Measurements from ENCODE around the gene FGF18.

The FGF18 gene

GRCh38 chr5:171424726-171425125 lies 5.3 kb downstream of the FGF18 start:
- DNase-seq: no peak

DNA sequence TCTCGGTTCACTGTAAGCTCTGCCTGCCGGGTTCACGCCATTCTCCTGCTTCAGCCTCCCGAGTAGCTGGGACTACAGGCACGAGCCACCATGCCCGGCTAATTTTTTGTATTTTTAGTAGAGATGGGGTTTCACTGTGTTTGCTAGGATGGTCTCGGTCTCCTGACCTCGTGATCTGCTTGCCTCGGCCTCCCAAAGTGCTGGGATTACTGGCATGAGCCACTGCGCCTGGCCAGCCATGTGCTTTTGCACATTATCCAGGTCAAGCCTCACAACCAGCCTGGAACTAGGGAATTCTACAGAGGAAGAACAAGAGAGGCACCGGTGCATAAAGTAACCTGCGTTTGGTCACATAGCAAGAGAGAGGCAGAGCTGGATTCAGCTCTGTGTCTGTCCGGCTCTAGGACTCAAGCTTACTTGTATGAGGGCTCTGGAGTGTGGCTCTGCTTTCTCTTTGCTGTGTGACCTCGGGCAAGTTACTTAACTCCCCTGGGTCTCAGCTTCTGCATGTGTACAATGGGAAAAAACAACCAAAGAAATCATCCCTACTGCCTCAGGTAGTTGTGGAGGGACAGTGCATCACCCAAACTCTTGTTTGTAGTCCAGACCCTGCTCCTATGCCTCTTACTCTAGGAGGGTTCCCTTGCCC lies 6.3 kb downstream of the FGF18 start:
- DNase-seq: no peak

DNA sequence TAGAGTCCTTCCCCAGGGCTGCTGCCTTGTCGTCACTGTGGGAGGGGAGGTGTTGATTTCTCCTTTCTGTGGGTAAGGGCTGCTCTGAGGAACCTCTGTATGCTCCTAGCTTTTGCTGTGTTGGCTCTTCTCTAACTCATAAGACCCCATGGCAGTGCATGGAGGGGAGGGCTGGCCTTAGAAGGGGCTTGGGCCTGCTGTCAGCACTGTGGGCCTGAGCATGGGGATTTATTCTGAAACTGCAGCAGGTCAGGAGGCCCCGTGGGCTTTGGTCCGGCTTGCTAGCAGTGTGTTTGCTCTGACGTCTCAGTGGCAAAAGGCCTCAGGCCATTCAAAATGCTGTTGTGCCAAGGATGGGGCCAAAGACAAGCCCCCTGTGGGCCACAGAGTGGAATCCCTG lies 6.8 kb downstream of the FGF18 start:
- no peak for DNase-seq

DNA sequence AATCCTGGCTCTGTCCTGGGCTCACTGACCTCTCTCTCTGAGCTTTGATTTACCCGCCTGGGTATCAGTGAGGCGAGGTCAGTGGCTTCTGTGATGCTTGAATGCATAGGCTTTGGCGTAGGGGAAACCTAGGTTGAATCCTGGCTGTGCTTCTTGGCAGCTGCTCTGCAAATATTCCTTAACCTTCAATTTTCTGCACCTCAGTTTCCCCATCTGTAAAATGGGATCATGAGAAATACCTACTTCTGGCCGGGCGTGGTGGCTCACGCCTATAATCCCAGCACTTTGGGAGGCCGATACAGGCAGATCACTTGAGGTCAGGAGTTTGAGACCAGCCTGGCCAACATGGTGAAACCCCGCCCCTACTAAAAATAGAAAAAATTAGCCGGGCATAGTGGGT lies 7.2 kb downstream of the FGF18 start:
- no peak for DNase-seq

- DNase-seq: no peak
These were observed 8.1 kb downstream of the FGF18 start for GRCh38 chr5:171427318-171428167.

DNA sequence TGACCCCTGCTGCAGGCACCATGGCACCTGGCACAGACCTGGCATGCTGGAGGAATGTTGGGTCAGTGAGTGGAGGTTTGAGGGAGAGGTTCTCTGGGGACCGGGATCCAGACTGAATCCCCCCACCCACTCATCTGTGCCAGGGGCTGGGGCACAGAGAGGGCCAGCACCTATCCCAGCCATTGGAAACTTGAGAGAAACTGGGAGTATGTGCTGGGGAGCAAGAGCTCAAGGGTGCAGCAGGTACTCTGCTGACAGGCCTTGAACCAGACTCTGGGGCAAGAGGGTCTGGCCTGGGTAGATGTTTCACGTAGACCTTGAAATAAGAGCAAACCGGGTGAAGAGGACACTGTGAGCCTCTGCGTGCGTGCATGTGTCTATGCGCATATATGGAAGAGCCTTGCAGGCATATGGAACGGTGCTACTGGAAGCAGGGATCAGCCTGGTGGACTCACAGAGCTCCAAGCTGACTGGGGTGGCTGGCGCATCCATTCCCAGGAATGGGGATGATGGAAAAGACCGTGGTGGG lies 8.8 kb downstream of the FGF18 start:
- no peak for DNase-seq

- no peak for DNase-seq
These were observed 9.5 kb downstream of the FGF18 start for GRCh38 chr5:171428809-171429542.

- DNase-seq: no peak
These were observed 10.1 kb downstream of the FGF18 start for GRCh38 chr5:171429543-171429910.

GRCh38 chr5:171431251-171431777 lies 11.9 kb downstream of the FGF18 start:
- no peak for DNase-seq

- DNase-seq: no peak
These were observed 12.6 kb downstream of the FGF18 start for GRCh38 chr5:171432076-171432475.

DNA sequence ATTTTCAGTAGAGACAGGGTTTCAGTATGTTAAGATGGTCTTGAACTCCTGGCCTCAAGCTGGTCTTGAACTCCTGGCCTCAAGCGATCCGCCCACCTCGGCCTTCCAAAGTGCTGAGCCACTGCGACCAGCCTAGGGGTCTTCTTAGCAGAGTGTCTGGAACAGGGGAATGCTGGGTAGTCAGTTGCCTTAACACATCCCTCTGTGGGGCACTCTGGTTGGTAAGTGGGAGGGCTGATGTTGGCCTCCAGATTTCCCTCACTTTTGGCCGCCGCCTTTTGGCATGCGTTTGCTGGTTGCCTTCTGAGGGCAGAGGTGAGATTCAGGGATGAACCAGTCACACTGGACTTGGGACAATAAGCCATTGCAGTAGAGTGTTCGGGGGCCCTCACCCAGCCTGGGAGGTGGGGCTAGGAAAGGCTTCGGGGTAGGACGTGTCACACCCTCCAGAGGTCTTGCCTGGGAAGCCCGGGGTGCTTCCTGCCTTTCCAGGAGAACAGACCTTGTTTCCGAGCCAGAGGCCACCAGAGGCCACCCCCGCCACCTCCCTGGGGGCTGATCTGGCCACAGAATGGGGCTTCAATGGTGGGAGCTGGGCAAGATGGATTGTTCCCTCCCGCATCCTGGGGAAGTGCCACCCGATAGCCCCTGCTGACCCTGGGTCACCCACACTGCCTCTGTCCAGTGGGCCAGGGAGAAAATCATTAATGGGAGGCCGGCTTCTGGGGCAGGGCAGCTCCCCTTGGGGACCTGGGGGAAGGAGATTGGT lies 13.3 kb downstream of the FGF18 start:
- no peak for DNase-seq

DNA sequence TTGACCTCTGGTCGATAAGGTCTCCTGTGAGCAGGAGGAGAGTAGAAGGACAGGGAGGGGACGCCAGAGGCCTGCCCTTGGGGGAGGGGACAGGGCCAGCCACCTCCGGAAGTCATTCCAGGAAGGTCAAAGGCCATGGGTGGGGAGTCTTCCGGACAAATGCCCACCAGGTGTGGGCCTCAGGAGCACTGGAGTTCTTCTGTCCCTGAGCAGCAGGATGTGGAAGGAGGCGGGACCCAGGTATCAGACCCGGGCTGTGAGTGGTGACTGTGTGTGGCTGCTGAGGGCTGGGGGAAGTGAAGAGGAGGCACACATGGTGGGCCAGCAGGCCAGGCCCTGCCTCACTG lies 13.9 kb downstream of the FGF18 start:
- DNase-seq: no peak

GRCh38 chr5:171433982-171434676 lies 14.7 kb downstream of the FGF18 start:
- no peak for DNase-seq

GRCh38 chr5:171434874-171435273 lies 15.4 kb downstream of the FGF18 start:
- DNase-seq: no peak

DNA sequence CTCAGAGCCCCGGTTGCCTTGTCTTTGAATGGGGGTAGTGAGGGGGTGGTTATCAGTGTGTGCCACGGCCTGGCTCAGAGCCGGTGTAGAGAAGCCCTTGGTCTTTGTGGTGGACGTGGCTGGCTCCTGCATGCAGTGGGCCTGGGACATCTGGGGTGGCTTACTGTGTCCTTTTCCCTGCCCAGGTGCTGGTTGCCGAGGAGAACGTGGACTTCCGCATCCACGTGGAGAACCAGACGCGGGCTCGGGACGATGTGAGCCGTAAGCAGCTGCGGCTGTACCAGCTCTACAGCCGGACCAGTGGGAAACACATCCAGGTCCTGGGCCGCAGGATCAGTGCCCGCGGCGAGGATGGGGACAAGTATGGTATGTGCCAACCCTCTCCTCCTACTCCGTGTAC lies 16.5 kb downstream of the FGF18 start:
- DNase-seq: no peak

- no peak for DNase-seq
These were observed 17.4 kb downstream of the FGF18 start for GRCh38 chr5:171436804-171437285.

- DNase-seq: peak; percentile 47
These were observed 17.9 kb downstream of the FGF18 start for GRCh38 chr5:171437286-171437821.

- no peak for DNase-seq
These were observed 19.3 kb downstream of the FGF18 start for GRCh38 chr5:171438738-171439137.

DNA sequence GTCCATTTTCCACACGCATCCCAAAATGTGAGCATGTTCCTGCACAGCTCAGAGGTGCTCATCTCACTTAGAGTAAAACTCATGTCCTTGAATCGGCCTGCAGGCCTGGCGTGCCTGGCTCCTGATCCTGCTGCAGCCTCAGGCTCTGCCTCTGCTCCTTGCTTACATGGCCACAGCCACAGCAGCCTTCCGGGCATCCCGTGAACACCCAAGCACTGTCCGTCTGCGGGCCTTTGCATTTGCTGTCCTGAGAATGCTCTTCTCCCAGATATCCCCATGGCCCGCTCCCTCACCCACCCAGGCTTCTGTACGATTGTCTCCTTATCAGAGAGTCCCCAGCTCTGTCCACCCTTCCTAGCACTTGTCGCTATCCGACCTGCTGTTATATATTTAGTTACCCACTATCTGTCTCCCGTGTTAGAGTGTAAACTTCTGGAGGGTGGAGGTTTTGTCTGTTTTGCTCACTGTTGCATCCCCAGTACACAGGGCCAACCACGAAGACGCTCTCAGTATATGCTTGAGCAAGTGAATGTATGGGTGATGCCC lies 21.9 kb downstream of the FGF18 start:
- no peak for DNase-seq

DNA sequence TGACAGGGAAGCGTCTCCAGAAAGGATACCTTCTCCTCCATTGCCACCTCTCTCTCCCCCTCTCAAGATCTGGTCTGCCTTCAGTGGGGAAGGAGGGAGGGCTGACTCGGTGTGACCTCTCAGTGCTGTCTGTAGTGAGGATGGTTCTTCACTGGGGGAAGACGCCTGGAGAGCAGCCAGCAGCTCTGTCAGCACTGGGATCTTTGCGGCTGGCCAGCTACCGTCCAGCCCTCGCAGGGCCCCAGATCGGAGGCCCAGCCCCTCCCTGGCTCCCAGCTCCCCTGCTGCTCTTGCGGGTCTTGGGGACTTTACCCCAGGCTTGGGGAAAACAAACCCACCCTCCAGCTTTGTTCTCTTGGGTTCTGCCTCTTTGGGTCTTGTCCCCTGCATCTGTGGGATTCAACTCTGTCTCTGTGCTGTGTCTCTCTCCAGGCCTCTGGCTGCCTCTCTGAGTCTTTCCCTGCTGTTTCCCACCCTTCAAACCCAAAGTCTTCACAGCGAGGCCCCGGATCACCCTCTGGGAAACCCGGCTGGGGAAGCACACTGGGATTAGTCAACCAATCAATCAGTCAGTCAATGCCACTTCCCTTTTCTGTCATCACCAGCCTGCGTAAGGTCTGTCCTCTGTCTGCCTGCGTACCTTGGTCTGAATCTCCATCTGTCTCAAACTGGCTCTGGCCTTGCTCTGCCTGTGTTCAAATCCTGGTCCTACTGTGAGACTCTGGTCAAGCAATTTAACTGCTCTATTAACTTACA lies 23.0 kb downstream of the FGF18 start:
- DNase-seq: no peak
